ENCODE data around the gene CDKL1.

Gene CDKL1

DNA sequence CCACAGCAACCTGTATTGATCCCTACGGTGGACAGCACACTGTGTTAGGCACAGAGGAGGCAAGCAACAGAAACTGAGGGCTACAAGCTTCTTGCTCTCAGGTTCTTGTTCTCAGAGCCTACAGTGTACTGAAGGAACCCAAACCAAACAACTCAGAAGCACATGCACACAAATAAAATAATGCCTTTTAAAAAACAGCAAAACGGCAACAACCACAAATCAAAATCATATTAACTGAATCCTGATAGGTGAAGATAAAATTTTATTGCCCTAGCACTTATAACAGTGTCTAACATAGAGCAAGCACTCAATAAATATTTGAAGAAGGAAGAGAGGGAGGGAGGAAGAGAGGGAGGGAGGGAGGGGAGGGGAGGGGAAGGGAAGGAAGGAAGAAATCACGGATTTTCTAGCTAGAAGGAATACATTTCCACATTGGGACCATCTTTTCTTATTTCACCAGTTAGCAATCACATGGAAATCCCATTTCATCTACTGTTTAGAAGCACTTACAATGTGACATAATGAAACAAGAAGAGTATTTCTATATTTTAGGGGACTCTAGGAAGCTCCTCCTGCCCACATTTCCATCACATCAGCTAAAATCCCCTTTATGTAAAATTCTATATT, 57.4 kb downstream of the CDKL1 start:
- ChIA-PET POLR2A (no interaction called here), CTCF (interaction anchor here (1.0 kb wide), 2 partner anchors 9 to 22 kb away, joined by 3 to 4 read pairs; no protein-coding TSS in a partner anchor)
- no peak for TF ChIP-seq ZNF112 (tag by site-specific recombination; IDR thresholded peaks at IDR 0.05)
- no peak for TF ChIP-seq GFI1B (tag by site-specific recombination; IDR thresholded peaks at IDR 0.05)
- no peak for TF ChIP-seq ZNF561 (tag by site-specific recombination; IDR thresholded peaks at IDR 0.05; ENCODE audit: borderline replicate concordance)
- TF ChIP-seq, protein P1, sequence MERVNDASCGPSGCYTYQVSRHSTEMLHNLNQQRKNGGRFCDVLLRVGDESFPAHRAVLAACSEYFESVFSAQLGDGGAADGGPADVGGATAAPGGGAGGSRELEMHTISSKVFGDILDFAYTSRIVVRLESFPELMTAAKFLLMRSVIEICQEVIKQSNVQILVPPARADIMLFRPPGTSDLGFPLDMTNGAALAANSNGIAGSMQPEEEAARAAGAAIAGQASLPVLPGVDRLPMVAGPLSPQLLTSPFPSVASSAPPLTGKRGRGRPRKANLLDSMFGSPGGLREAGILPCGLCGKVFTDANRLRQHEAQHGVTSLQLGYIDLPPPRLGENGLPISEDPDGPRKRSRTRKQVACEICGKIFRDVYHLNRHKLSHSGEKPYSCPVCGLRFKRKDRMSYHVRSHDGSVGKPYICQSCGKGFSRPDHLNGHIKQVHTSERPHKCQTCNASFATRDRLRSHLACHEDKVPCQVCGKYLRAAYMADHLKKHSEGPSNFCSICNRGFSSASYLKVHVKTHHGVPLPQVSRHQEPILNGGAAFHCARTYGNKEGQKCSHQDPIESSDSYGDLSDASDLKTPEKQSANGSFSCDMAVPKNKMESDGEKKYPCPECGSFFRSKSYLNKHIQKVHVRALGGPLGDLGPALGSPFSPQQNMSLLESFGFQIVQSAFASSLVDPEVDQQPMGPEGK (tag by site-specific recombination; IDR thresholded peaks at IDR 0.05): no peak
- no peak for TF ChIP-seq ZNF624 (tag by site-specific recombination; IDR thresholded peaks at IDR 0.05)
- no peak for TF ChIP-seq OSR2 (tag by site-specific recombination; IDR thresholded peaks at IDR 0.05)
- no peak for TF ChIP-seq ZNF560 (tag by site-specific recombination; IDR thresholded peaks at IDR 0.05; ENCODE audit: borderline replicate concordance)
- TF ChIP-seq KLF9 (tag by site-specific recombination; IDR thresholded peaks at IDR 0.05; ENCODE audit: low read depth): no peak
- no peak for TF ChIP-seq ZNF747 (tag by site-specific recombination; IDR thresholded peaks at IDR 0.05)
- TF ChIP-seq ZNF830 (tag by site-specific recombination; IDR thresholded peaks at IDR 0.05; ENCODE audit: low read depth): no peak
- no peak for TF ChIP-seq ZNF626 (tag by site-specific recombination; IDR thresholded peaks at IDR 0.05)
- no peak for TF ChIP-seq ZNF76 (tag by site-specific recombination; IDR thresholded peaks at IDR 0.05; ENCODE audit: borderline replicate concordance, low read depth)
- TF ChIP-seq ZEB2 (tag by site-specific recombination; IDR thresholded peaks at IDR 0.05): no peak
- no peak for TF ChIP-seq ZNF843 (tag by site-specific recombination; IDR thresholded peaks at IDR 0.05)
- TF ChIP-seq GLI4 (tag by site-specific recombination; IDR thresholded peaks at IDR 0.05): no peak
- no peak for TF ChIP-seq HOXD13 (CRISPR knock-in tag; IDR thresholded peaks at IDR 0.05; ENCODE audit: borderline replicate concordance)
- TF ChIP-seq ZNF521 (tag by site-specific recombination; IDR thresholded peaks at IDR 0.05): no peak
- no peak for TF ChIP-seq ZNF391 (tag by site-specific recombination; IDR thresholded peaks at IDR 0.05; ENCODE audit: borderline replicate concordance, low read depth)
- no peak for TF ChIP-seq ZNF248 (tag by site-specific recombination; IDR thresholded peaks at IDR 0.05)
- Histone ChIP-seq H3K9me3 (ENCODE audit: control insufficient read depth, insufficient read depth, low read depth, low read length) (no peaks in the 10 kb centered on the region), H3K27ac (ENCODE audit: extremely low read depth, low read depth, low read length) (no peak overlapping the region), H3K4me1 (ENCODE audit: control insufficient read depth, insufficient read depth, low read length) (peaks cover 7% of the 10 kb centered on the region; the same call in 1 of the 2 replicates), H3K4me3 (ENCODE audit: low read depth, low read length) (no peak overlapping the region), H3K36me3 (ENCODE audit: control insufficient read depth in 2 of 2, insufficient read depth in 1 of 2, low read length in 2 of 2) (peaks cover 0 to 3% of the 10 kb centered on the region in 2 experiments; a peak in 1 of 3 replicates)

- Histone ChIP-seq H3K9me3 (ENCODE audit: control insufficient read depth, insufficient read depth, low read depth, low read length) (no peaks in the 10 kb centered on the region), H3K36me3 (ENCODE audit: control insufficient read depth in 2 of 2, insufficient read depth in 1 of 2, low read length in 2 of 2) (peaks cover 0 to 3% of the 10 kb centered on the region in 2 experiments; a peak in 1 of 3 replicates), H3K27ac (ENCODE audit: extremely low read depth, low read depth, low read length) (no peak overlapping the region), H3K4me1 (ENCODE audit: control insufficient read depth, insufficient read depth, low read length) (peaks cover 7% of the 10 kb centered on the region; the same call in 1 of the 2 replicates), H3K4me3 (ENCODE audit: low read depth, low read length) (no peak overlapping the region)
- ChIA-PET POLR2A (no interaction called here), CTCF (interaction anchor here (0.6 to 1.0 kb wide), 3 partner anchors 10 to 371 kb away, joined by 3 to 4 read pairs (median 3); no protein-coding TSS in a partner anchor)
- TF ChIP-seq ZNF221 (tag by site-specific recombination; IDR thresholded peaks at IDR 0.05; ENCODE audit: borderline replicate concordance) (no peak), ZNF626 (tag by site-specific recombination; IDR thresholded peaks at IDR 0.05) (no peak), ZXDB (tag by site-specific recombination; IDR thresholded peaks at IDR 0.05) (no peak), PRDM1 (tag by site-specific recombination; IDR thresholded peaks at IDR 0.05) (no peak), ZNF37A (tag by site-specific recombination; IDR thresholded peaks at IDR 0.05) (no peak), ZNF146 (tag by site-specific recombination; IDR thresholded peaks at IDR 0.05) (no peak), ZNF133 (tag by site-specific recombination; IDR thresholded peaks at IDR 0.05) (no peak), ZNF324 (tag by site-specific recombination; IDR thresholded peaks at IDR 0.05) (no peak), ZNF658 (tag by site-specific recombination; IDR thresholded peaks at IDR 0.05) (no peak), ZNF155 (tag by site-specific recombination; IDR thresholded peaks at IDR 0.05) (no peak)
- TF ChIP-seq, protein P2, sequence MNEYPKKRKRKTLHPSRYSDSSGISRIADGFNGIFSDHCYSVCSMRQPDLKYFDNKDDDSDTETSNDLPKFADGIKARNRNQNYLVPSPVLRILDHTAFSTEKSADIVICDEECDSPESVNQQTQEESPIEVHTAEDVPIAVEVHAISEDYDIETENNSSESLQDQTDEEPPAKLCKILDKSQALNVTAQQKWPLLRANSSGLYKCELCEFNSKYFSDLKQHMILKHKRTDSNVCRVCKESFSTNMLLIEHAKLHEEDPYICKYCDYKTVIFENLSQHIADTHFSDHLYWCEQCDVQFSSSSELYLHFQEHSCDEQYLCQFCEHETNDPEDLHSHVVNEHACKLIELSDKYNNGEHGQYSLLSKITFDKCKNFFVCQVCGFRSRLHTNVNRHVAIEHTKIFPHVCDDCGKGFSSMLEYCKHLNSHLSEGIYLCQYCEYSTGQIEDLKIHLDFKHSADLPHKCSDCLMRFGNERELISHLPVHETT (tag by site-specific recombination; IDR thresholded peaks at IDR 0.05): no peak
- TF ChIP-seq, protein P1 (tag by site-specific recombination; IDR thresholded peaks at IDR 0.05): no peak
- TF ChIP-seq, protein P3, sequence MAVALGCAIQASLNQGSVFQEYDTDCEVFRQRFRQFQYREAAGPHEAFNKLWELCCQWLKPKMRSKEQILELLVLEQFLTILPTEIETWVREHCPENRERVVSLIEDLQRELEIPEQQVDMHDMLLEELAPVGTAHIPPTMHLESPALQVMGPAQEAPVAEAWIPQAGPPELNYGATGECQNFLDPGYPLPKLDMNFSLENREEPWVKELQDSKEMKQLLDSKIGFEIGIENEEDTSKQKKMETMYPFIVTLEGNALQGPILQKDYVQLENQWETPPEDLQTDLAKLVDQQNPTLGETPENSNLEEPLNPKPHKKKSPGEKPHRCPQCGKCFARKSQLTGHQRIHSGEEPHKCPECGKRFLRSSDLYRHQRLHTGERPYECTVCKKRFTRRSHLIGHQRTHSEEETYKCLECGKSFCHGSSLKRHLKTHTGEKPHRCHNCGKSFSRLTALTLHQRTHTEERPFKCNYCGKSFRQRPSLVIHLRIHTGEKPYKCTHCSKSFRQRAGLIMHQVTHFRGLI (tag by site-specific recombination; IDR thresholded peaks at IDR 0.05): no peak
Measured at GRCh38 chr14:50338587-50338986, 58.1 kb downstream of the CDKL1 start.

Data from HEK293 (cell line).